ENCODE measurements around the gene PPARA. TPM values are rescaled to one million over a fixed set of nuclear protein-coding genes. Genes with fewer than 3 reads are reported as not detected.

The PPARA gene
- polyA plus RNA-seq, 1 donor from 2014 or later = 0.43 TPM

DNA sequence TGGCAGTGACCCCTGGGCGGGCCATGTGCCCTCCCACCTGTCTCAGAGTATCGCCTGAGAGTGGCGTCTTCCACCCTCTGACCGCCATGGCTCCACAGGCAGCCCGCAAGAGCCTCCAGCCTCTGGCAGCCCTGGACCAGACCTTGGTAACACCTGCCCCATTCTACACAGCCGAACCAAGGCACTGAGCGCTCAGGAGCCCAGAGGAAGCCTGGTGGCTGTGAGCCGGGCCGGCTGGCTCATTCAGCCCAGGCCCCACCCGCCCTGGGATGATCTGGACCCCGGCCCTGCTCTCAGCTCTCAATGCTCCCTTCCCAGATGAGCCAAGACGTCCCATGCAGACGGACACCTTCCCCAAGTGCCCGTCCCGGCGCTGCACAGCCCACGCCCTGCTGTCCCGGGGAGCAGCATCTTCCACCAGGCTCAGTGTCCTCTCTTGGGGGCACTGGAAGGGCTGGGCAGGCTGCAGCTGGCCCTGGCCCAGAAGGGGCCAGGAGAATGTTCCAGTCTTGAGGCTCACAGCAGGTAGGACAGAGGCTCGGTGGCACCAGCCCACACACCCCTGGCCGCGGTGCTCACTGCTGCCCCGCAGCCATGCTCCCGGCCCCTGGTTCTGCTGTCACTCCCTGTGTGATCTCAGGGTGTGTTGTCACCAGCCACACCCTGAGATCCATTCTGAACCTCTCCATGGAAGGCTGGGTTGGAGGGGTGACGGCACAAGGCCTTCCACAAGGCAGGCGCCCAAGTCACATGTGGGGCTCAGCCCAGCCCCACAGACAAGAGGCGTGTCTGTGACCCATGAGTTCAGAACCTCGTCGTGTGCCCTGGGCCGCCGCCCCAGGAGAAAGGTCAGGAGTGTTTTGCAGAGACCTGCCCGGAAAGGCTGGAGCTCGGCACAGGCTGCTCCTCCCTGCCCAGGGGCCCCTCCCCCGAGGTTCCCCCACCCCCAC lies 24.2 kb upstream of the PPARA start (continued):
- no peak for TF ChIP-seq MXI1 (conservative IDR thresholded peaks at IDR 0.05; ENCODE audit: poor library complexity, severe bottlenecking)

DNA sequence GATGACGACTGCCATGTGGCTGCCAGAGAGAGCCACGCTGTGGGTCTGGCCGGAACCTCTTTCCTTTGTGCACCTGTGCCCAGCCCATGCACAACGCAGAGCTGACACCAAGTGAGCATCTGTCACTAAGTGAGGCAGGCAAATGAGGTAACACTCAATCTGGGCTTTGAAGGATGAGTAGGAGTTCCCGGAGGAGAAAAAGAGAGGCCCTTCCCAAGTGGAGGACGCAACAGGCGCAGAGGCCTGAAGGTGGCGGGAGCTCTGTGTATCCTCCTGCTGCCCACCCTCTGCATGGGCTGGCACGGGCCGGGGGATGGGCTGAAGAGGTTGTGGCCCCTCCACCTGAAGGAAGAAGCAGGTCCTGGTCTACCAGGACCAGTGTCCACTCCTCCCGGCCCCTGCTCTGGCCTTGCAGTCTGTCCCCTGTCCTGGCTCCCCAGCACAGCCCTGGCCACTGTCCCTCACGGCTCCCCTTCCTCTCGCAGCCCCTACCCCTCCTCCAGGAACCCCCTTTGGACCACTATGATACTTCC lies 23.4 kb upstream of the PPARA start:
- H3F3A ChIP-seq (ENCODE audit: insufficient read depth, low read length, poor library complexity, severe bottlenecking) = no peaks in the 10 kb centered on the region
- H3K9ac ChIP-seq (ENCODE audit: low read length) = no peak overlapping the region
- no peaks in the 10 kb centered on the region for H3K27me3 ChIP-seq (ENCODE audit: insufficient read depth, low read depth, low read length)
- H2AFZ ChIP-seq (ENCODE audit: low read depth, low read length) = no peak overlapping the region
- TF ChIP-seq, protein P1, sequence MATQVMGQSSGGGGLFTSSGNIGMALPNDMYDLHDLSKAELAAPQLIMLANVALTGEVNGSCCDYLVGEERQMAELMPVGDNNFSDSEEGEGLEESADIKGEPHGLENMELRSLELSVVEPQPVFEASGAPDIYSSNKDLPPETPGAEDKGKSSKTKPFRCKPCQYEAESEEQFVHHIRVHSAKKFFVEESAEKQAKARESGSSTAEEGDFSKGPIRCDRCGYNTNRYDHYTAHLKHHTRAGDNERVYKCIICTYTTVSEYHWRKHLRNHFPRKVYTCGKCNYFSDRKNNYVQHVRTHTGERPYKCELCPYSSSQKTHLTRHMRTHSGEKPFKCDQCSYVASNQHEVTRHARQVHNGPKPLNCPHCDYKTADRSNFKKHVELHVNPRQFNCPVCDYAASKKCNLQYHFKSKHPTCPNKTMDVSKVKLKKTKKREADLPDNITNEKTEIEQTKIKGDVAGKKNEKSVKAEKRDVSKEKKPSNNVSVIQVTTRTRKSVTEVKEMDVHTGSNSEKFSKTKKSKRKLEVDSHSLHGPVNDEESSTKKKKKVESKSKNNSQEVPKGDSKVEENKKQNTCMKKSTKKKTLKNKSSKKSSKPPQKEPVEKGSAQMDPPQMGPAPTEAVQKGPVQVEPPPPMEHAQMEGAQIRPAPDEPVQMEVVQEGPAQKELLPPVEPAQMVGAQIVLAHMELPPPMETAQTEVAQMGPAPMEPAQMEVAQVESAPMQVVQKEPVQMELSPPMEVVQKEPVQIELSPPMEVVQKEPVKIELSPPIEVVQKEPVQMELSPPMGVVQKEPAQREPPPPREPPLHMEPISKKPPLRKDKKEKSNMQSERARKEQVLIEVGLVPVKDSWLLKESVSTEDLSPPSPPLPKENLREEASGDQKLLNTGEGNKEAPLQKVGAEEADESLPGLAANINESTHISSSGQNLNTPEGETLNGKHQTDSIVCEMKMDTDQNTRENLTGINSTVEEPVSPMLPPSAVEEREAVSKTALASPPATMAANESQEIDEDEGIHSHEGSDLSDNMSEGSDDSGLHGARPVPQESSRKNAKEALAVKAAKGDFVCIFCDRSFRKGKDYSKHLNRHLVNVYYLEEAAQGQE (IDR thresholded peaks at IDR 0.05; ENCODE audit: borderline replicate concordance) = no peak
- TF ChIP-seq EZH2 (IDR thresholded peaks at IDR 0.05; ENCODE audit: borderline replicate concordance, insufficient read depth, low read length, poor library complexity, severe bottlenecking) (no peak), RAD21 (conservative IDR thresholded peaks at IDR 0.05) (no peak), POLR2AphosphoS5 (IDR thresholded peaks at IDR 0.05) (no peak), EP300 (conservative IDR thresholded peaks at IDR 0.05; ENCODE audit: poor library complexity, severe bottlenecking) (no peak), TAF1 (IDR thresholded peaks at IDR 0.05; ENCODE audit: low read depth) (no peak), SMC3 (conservative IDR thresholded peaks at IDR 0.05; ENCODE audit: poor library complexity) (no peak), MXI1 (conservative IDR thresholded peaks at IDR 0.05; ENCODE audit: poor library complexity, severe bottlenecking) (no peak)
- TF ChIP-seq, protein P2, sequence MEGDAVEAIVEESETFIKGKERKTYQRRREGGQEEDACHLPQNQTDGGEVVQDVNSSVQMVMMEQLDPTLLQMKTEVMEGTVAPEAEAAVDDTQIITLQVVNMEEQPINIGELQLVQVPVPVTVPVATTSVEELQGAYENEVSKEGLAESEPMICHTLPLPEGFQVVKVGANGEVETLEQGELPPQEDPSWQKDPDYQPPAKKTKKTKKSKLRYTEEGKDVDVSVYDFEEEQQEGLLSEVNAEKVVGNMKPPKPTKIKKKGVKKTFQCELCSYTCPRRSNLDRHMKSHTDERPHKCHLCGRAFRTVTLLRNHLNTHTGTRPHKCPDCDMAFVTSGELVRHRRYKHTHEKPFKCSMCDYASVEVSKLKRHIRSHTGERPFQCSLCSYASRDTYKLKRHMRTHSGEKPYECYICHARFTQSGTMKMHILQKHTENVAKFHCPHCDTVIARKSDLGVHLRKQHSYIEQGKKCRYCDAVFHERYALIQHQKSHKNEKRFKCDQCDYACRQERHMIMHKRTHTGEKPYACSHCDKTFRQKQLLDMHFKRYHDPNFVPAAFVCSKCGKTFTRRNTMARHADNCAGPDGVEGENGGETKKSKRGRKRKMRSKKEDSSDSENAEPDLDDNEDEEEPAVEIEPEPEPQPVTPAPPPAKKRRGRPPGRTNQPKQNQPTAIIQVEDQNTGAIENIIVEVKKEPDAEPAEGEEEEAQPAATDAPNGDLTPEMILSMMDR (IDR thresholded peaks at IDR 0.05; ENCODE audit: poor library complexity, severe bottlenecking) = no peak
- H3K4me2 ChIP-seq (ENCODE audit: low read length) = no peak overlapping the region
- no peaks in the 10 kb centered on the region for H4K20me1 ChIP-seq (ENCODE audit: insufficient read depth)
- no peaks in the 10 kb centered on the region for H3K9me3 ChIP-seq (ENCODE audit: low read length)
- no peak overlapping the region for H3K4me3 ChIP-seq (ENCODE audit: low read length)
- H3K79me2 ChIP-seq (replicated peaks; ENCODE audit: insufficient read depth, low read length) = no peaks in the 10 kb centered on the region
- H3K27ac ChIP-seq (ENCODE audit: low read length) = no peak overlapping the region
- H3K36me3 ChIP-seq (ENCODE audit: insufficient read depth, low read length) = no peaks in the 10 kb centered on the region
- no peaks in the 10 kb centered on the region for H3K9me2 ChIP-seq (ENCODE audit: insufficient read depth, low read length)

DNA sequence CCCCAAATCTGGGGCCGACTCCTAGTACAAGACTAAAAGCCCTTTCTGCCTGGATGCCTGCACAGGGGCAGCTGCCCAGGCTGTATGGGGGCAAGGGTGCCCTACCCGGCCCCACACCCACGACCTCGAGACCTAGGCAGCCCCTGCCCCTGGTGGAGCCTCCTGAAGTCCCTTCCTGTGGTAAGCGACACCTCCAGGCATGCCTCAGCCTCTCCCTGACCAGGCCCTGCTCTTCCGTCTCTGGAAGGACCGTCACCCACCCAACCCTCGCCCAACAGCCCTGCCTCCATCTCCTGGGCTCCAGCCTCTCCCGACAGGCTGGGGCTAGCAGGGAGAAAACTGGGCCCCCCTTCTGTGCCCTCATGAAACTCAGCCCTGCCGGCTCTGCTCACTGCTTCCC lies 22.8 kb upstream of the PPARA start:
- H3K9me3 ChIP-seq (ENCODE audit: low read length) = no peaks in the 10 kb centered on the region
- H3K27me3 ChIP-seq (ENCODE audit: insufficient read depth, low read depth, low read length) = no peaks in the 10 kb centered on the region
- no peak overlapping the region for H3K9ac ChIP-seq (ENCODE audit: low read length)
- no peaks in the 10 kb centered on the region for H4K20me1 ChIP-seq (ENCODE audit: insufficient read depth)
- H3K4me2 ChIP-seq (ENCODE audit: low read length) = no peak overlapping the region
- H3K4me3 ChIP-seq (ENCODE audit: low read length) = no peak overlapping the region
- no peak overlapping the region for H3K27ac ChIP-seq (ENCODE audit: low read length)
- no peaks in the 10 kb centered on the region for H3K79me2 ChIP-seq (replicated peaks; ENCODE audit: insufficient read depth, low read length)
- H3K9me2 ChIP-seq (ENCODE audit: insufficient read depth, low read length) = no peaks in the 10 kb centered on the region
- no peaks in the 10 kb centered on the region for H3K36me3 ChIP-seq (ENCODE audit: insufficient read depth, low read length)
- no peak for TF ChIP-seq TAF1 (IDR thresholded peaks at IDR 0.05; ENCODE audit: low read depth)
- TF ChIP-seq EP300 (conservative IDR thresholded peaks at IDR 0.05; ENCODE audit: poor library complexity, severe bottlenecking) = no peak
- TF ChIP-seq, protein P2 (IDR thresholded peaks at IDR 0.05; ENCODE audit: poor library complexity, severe bottlenecking) = no peak
- TF ChIP-seq, protein P1 (IDR thresholded peaks at IDR 0.05; ENCODE audit: borderline replicate concordance) = no peak
- no peak for TF ChIP-seq MXI1 (conservative IDR thresholded peaks at IDR 0.05; ENCODE audit: poor library complexity, severe bottlenecking)
- no peak for TF ChIP-seq SMC3 (conservative IDR thresholded peaks at IDR 0.05; ENCODE audit: poor library complexity)
- no peak for TF ChIP-seq POLR2AphosphoS5 (IDR thresholded peaks at IDR 0.05)
- TF ChIP-seq RAD21 (conservative IDR thresholded peaks at IDR 0.05) = no peak
- TF ChIP-seq EZH2 (IDR thresholded peaks at IDR 0.05; ENCODE audit: borderline replicate concordance, insufficient read depth, low read length, poor library complexity, severe bottlenecking) = no peak
- no peaks in the 10 kb centered on the region for H3F3A ChIP-seq (ENCODE audit: insufficient read depth, low read length, poor library complexity, severe bottlenecking)
- H2AFZ ChIP-seq (ENCODE audit: low read depth, low read length) = no peak overlapping the region
